Smooth muscle cell (in vitro differentiated cells): ENCODE results near the gene SLCO3A1. TPM values are rescaled to one million over a fixed set of nuclear protein-coding genes. Genes with fewer than 3 reads are reported as not detected.

Experiments used
- DNase-seq: peaks from one replicate; lab custom pipeline; 2025; ENCODE audit not compliant: unreplicated experiment; lab: John Stamatoyannopoulos, UW
- H2AFZ ChIP-seq: fragments of 200-600 bp; sonication (generic); 2 replicates; pipeline ENCODE4 v1.6.0; 2016; ENCODE audit warnings: antibody characterized with exemption, low read depth, mild to moderate bottlenecking
- H3F3A ChIP-seq: fragments of 200-600 bp; sonication (generic); 2 replicates; pipeline ENCODE4 v1.6.0; 2017; ENCODE audit warnings: antibody characterized with exemption, low read depth
- H3K27ac ChIP-seq: fragments of 200-600 bp; sonication (generic); 2 replicates; pipeline ENCODE4 v1.5.1; 2016; ENCODE audit warnings: low read depth, mild to moderate bottlenecking
- H3K27me3 ChIP-seq: fragments of 200-600 bp; sonication (generic); 2 replicates; pipeline ENCODE4 v1.6.1; 2016; ENCODE audit warnings: low read depth, mild to moderate bottlenecking
- H3K36me3 ChIP-seq: fragments of 200-600 bp; sonication (generic); 2 replicates; pipeline ENCODE4 v1.5.1; 2016; ENCODE audit warnings: low read depth
- H3K4me1 ChIP-seq: fragments of 200-600 bp; sonication (generic); 2 replicates; pipeline ENCODE4 v1.5.1; 2016; ENCODE audit warnings: low read depth
- H3K4me2 ChIP-seq: fragments of 200-600 bp; sonication (generic); 2 replicates; pipeline ENCODE4 v1.6.0; 2016; ENCODE audit warnings: mild to moderate bottlenecking
- H3K4me3 ChIP-seq: fragments of 200-600 bp; sonication (generic); 2 replicates; pipeline ENCODE4 v1.5.1; 2016; ENCODE audit warnings: mild to moderate bottlenecking
- H3K79me2 ChIP-seq: fragments of 200-600 bp; sonication (generic); 2 replicates; pipeline ENCODE4 v1.6.0; 2016; ENCODE audit warnings: low read depth, mild to moderate bottlenecking
- H3K9ac ChIP-seq: fragments of 200-600 bp; sonication (generic); 2 replicates; pipeline ENCODE4 v1.6.0; 2016; ENCODE audit warnings: low read depth
- H3K9me3 ChIP-seq: fragments of 200-600 bp; sonication (generic); replicated peaks from 2 replicates; pipeline ENCODE4 v1.5.1; 2016; ENCODE audit warnings: low read depth
- H4K20me1 ChIP-seq: fragments of 200-600 bp; sonication (generic); 2 replicates; pipeline ENCODE4 v1.6.0; 2016; ENCODE audit warnings: low read depth
- WGBS: methylation state at CpG from one replicate; pipeline ENCODE4 v1.1.7; 2016; ENCODE audit warnings: low lambda C conversion rate; 5-methylcytosine and 5-hydroxymethylcytosine counted together
- polyA plus RNA-seq: library from polyadenylated mRNA; unstranded; fragments of >200 nt; fragmentation: Nextera tagmentation; extraction: Ambion mirVana; gene quantifications from 2 replicates; pipeline ENCODE4 v1.2.1, GENCODE V29; 2016
- total RNA-seq: library from RNA; depleted of rRNA; stranded (reverse); fragments of >200 nt; gene quantifications from 2 replicates; pipeline ENCODE4 v1.2.3, GENCODE V29; 2014
- TF ChIP-seq, protein P1 (sequence below): fragments of 200-600 bp; sonication (generic); IDR thresholded peaks from 2 replicates; pipeline ENCODE4 v1.5.1; 2017; ENCODE audit warnings: borderline replicate concordance, mild to moderate bottlenecking, antibody characterized with exemption; ENCODE audit not compliant: insufficient read depth, poor library complexity, severe bottlenecking

The SLCO3A1 gene
- total and polyA plus RNA-seq, 2 experiments from 2014 or later, result 1.3 to 12.6 TPM

DNA sequence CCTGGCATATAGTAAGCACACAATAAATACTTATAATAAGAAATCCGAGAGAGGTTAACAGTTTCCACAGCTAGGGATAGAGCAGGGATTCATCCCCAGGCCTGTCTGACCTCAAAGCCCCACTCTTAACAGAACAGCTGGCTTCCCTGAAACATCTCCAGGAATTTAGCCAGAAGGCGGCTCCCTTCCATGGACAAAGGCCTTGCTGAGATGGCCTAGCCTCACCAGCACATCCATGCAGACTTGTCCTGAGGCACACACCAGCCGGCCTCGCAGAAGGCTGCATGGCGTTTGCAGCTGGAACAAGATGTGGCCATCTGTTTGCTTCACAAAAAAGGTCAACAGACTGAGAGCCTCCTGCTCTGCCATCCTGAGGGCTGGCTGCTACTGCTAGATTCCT is 245.4 kb downstream of the SLCO3A1 start:
- Histone ChIP-seq H3K9me3 (no peaks in the 10 kb centered on the region), H3K27ac (no peak overlapping the region), H3K36me3 (no peaks in the 10 kb centered on the region), H3K79me2 (no peaks in the 10 kb centered on the region), H3K4me1 (peaks cover 13% of the 10 kb centered on the region), H4K20me1 (no peaks in the 10 kb centered on the region), H2AFZ (no peak overlapping the region), H3K9ac (no peak overlapping the region), H3F3A (no peaks in the 10 kb centered on the region), H3K27me3 (no peaks in the 10 kb centered on the region), H3K4me2 (no peak overlapping the region), H3K4me3 (no peak overlapping the region)
- DNase-seq, result no peak
- 50% methylated on average over 5 of the region's 5 CpGs for WGBS
- TF ChIP-seq, protein P1, sequence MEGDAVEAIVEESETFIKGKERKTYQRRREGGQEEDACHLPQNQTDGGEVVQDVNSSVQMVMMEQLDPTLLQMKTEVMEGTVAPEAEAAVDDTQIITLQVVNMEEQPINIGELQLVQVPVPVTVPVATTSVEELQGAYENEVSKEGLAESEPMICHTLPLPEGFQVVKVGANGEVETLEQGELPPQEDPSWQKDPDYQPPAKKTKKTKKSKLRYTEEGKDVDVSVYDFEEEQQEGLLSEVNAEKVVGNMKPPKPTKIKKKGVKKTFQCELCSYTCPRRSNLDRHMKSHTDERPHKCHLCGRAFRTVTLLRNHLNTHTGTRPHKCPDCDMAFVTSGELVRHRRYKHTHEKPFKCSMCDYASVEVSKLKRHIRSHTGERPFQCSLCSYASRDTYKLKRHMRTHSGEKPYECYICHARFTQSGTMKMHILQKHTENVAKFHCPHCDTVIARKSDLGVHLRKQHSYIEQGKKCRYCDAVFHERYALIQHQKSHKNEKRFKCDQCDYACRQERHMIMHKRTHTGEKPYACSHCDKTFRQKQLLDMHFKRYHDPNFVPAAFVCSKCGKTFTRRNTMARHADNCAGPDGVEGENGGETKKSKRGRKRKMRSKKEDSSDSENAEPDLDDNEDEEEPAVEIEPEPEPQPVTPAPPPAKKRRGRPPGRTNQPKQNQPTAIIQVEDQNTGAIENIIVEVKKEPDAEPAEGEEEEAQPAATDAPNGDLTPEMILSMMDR, result no peak

DNA sequence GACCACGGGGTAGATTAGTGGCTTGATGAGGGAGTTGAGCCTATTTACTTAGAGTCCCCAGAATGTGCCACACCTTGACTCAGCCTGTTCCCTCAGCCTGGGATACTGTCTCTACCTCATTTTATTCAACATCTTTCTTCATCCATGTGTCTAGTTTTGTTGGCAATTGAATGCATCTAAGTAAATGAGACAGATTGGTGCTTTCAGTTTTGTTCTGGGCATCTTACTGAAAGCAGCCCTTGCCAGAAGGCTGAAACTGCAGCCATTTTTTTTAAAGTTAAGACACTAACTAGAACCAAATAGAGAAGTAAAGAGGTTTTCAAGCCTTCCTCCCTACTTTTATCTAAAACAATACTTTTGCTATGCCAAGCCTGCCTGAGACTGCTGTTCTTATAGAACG is 246.8 kb downstream of the SLCO3A1 start:
- WGBS, result 87% methylated on average over 2 of the region's 2 CpGs
- no peak overlapping the region for H3K4me2 ChIP-seq

DNA sequence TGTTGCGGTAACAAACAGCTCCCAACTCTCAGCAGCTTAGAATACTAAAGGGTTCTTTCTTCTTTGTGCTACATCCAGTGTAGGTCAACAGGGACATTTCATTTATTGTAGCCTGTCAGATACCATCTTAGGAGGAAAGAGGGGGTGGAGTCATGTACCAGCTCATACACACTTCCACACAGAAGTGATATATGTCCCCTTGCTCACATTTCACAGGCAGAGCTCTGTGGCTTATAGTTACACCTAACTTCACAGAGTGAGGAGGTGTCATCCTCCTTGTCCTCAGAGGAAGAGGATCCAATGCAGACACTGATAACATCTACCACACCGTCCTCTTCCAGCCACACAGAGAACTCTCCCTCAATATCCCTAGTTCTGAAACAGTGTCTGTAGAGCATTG is 247.2 kb downstream of the SLCO3A1 start:
- H2AFZ ChIP-seq, result no peak overlapping the region
- TF ChIP-seq, protein P1, result no peak
- no peaks in the 10 kb centered on the region for H3F3A ChIP-seq

More for the DNA sequence above, 246.8 kb downstream of the SLCO3A1 start:
- no peak overlapping the region for H3K9ac ChIP-seq
- peaks cover 13% of the 10 kb centered on the region for H3K4me1 ChIP-seq
- H3K79me2 ChIP-seq, result no peaks in the 10 kb centered on the region
- H3K27me3 ChIP-seq, result no peaks in the 10 kb centered on the region
- no peak overlapping the region for H3K4me3 ChIP-seq
- H3K9me3 ChIP-seq, result no peaks in the 10 kb centered on the region
- TF ChIP-seq, protein P1, result no peak
- DNase-seq, result no peak
- no peaks in the 10 kb centered on the region for H3F3A ChIP-seq
- no peak overlapping the region for H2AFZ ChIP-seq
- H3K36me3 ChIP-seq, result no peaks in the 10 kb centered on the region
- no peaks in the 10 kb centered on the region for H4K20me1 ChIP-seq
- no peak overlapping the region for H3K27ac ChIP-seq

DNA sequence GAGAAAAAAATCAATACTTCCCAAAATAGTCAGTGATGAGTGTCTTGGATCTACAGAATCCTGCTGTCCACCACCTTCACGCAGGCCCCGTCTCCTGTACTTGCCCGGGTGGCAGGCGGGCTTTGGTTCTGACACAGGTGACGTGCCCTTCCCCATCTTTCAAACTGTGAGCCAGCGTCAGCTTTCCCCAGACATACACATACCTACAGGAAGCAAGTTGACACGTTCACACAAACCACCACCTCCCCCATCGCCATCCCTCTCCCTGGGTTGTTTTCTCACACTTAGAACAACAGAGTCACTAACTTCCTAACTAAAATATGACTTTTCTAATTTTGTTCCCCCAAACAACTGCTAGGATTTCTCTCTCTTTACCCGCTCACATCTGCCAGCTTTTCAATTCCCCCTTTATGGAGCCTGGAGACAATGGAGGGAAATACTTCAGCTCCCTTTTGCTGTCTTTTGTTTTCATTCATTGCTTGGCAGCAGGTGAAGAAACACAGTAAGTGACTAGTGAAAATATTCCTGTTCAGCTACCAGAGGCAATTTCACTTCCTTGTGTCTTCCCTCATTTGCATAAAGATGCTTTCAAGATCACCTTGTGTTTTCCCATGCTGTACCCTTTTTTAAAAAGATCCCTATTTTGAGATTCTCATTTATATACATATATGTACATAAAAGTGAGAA is 248.3 kb downstream of the SLCO3A1 start:
- H3F3A ChIP-seq, result no peaks in the 10 kb centered on the region
- no peak overlapping the region for H3K4me2 ChIP-seq
- WGBS, result 78% methylated on average over 9 of the region's 9 CpGs
- no peak overlapping the region for H2AFZ ChIP-seq
- H3K27me3 ChIP-seq, result no peaks in the 10 kb centered on the region
- H3K27ac ChIP-seq, result no peak overlapping the region
- peaks cover 13% of the 10 kb centered on the region for H3K4me1 ChIP-seq
- no peak for DNase-seq
- no peak overlapping the region for H3K4me3 ChIP-seq
- H3K36me3 ChIP-seq, result no peaks in the 10 kb centered on the region
- no peaks in the 10 kb centered on the region for H4K20me1 ChIP-seq
- no peaks in the 10 kb centered on the region for H3K9me3 ChIP-seq
- TF ChIP-seq, protein P1, result no peak
- no peak overlapping the region for H3K9ac ChIP-seq
- H3K79me2 ChIP-seq, result no peaks in the 10 kb centered on the region

More for the DNA sequence above, 247.2 kb downstream of the SLCO3A1 start:
- Histone ChIP-seq H4K20me1 (no peaks in the 10 kb centered on the region), H3K4me1 (peaks cover 13% of the 10 kb centered on the region), H3K27me3 (no peaks in the 10 kb centered on the region), H3K9me3 (no peaks in the 10 kb centered on the region), H3K4me2 (no peak overlapping the region), H3K9ac (no peak overlapping the region), H3K27ac (no peak overlapping the region), H3K79me2 (no peaks in the 10 kb centered on the region), H3K36me3 (no peaks in the 10 kb centered on the region), H3K4me3 (no peak overlapping the region)
- no peak for DNase-seq
- 91% methylated on average over 2 of the region's 2 CpGs for WGBS
